HEK293 (cell line): Measurements from ENCODE around the gene FOXP4.

Source experiments
- ATF2 ChIP-seq: fragments of 450-650 bp; formaldehyde crosslinking; IDR thresholded peaks from 2 replicates; pipeline ENCODE4 v1.5.1; 2016; ENCODE audit warnings: missing biosample characterization, missing genetic modification characterization, low read depth
- GLI4 ChIP-seq: fragments of 450-650 bp; formaldehyde crosslinking; IDR thresholded peaks from 2 replicates; pipeline ENCODE4 v1.5.1; 2016; ENCODE audit warnings: missing biosample characterization, missing genetic modification characterization
- HIC1 ChIP-seq: fragments of 450-650 bp; formaldehyde crosslinking; IDR thresholded peaks from 2 replicates; pipeline ENCODE4 v1.5.1; 2016; ENCODE audit warnings: missing biosample characterization, missing genetic modification characterization
- HOXC10 ChIP-seq: sonication (generic); formaldehyde crosslinking; IDR thresholded peaks from 2 replicates; pipeline ENCODE4 v1.8.1; 2023; ENCODE audit warnings: mild to moderate bottlenecking, missing genetic modification reagents
- PRDM4 ChIP-seq: fragments of 450-650 bp; formaldehyde crosslinking; IDR thresholded peaks from 2 replicates; pipeline ENCODE4 v1.5.1; 2017; ENCODE audit warnings: missing biosample characterization, missing genetic modification characterization
- WT1 ChIP-seq: fragments of 450-650 bp; formaldehyde crosslinking; IDR thresholded peaks from 2 replicates; pipeline ENCODE4 v1.5.1; 2016; ENCODE audit warnings: missing biosample characterization, missing genetic modification characterization
- ZNF133 ChIP-seq: fragments of 450-650 bp; formaldehyde crosslinking; IDR thresholded peaks from 2 replicates; pipeline ENCODE4 v1.5.1; 2016; ENCODE audit warnings: missing biosample characterization, missing genetic modification characterization
- ZNF148 ChIP-seq: fragments of 450-650 bp; formaldehyde crosslinking; IDR thresholded peaks from 2 replicates; pipeline ENCODE4 v1.5.0; 2017; ENCODE audit warnings: missing biosample characterization, missing genetic modification characterization, borderline replicate concordance
- ZNF155 ChIP-seq: fragments of 450-650 bp; formaldehyde crosslinking; IDR thresholded peaks from 2 replicates; pipeline ENCODE4 v1.5.1; 2016; ENCODE audit warnings: missing biosample characterization, missing genetic modification characterization
- ZNF174 ChIP-seq: fragments of 450-650 bp; formaldehyde crosslinking; IDR thresholded peaks from 2 replicates; pipeline ENCODE4 v1.5.0; 2017; ENCODE audit warnings: missing biosample characterization, mild to moderate bottlenecking, missing genetic modification characterization
- ZNF175 ChIP-seq: fragments of 450-650 bp; formaldehyde crosslinking; IDR thresholded peaks from 2 replicates; pipeline ENCODE4 v1.5.1; 2016; ENCODE audit warnings: missing biosample characterization, missing genetic modification characterization
- ZNF18 ChIP-seq: fragments of 450-650 bp; formaldehyde crosslinking; IDR thresholded peaks from 2 replicates; pipeline ENCODE4 v1.5.1; 2016; ENCODE audit warnings: missing biosample characterization, missing genetic modification characterization
- ZNF248 ChIP-seq: fragments of 450-650 bp; formaldehyde crosslinking; IDR thresholded peaks from 2 replicates; pipeline ENCODE4 v1.5.1; 2017; ENCODE audit warnings: missing biosample characterization, missing genetic modification characterization
- ZNF26 ChIP-seq: fragments of 450-650 bp; formaldehyde crosslinking; IDR thresholded peaks from 2 replicates; pipeline ENCODE4 v1.5.1; 2016; ENCODE audit warnings: missing biosample characterization, missing genetic modification characterization
- ZNF433 ChIP-seq: fragments of 450-650 bp; formaldehyde crosslinking; IDR thresholded peaks from 2 replicates; pipeline ENCODE4 v1.5.1; 2016; ENCODE audit warnings: missing biosample characterization, missing genetic modification characterization, low read depth
- ZNF48 ChIP-seq: fragments of 450-650 bp; formaldehyde crosslinking; IDR thresholded peaks from 2 replicates; pipeline ENCODE4 v1.5.1; 2016; ENCODE audit warnings: missing biosample characterization, missing genetic modification characterization
- ZNF596 ChIP-seq: fragments of 450-650 bp; IDR thresholded peaks from 2 replicates; pipeline ENCODE4 v1.5.0; 2018; ENCODE audit warnings: missing biosample characterization, mild to moderate bottlenecking, missing genetic modification characterization, moderate library complexity
- ZNF600 ChIP-seq: fragments of 450-650 bp; formaldehyde crosslinking; IDR thresholded peaks from 2 replicates; pipeline ENCODE4 v1.5.1; 2016; ENCODE audit warnings: missing biosample characterization, missing genetic modification characterization
- ZNF629 ChIP-seq: fragments of 450-650 bp; formaldehyde crosslinking; IDR thresholded peaks from 2 replicates; pipeline ENCODE4 v1.5.1; 2017; ENCODE audit warnings: missing biosample characterization, missing genetic modification characterization
- ZNF660 ChIP-seq: fragments of 450-650 bp; IDR thresholded peaks from 2 replicates; pipeline ENCODE4 v1.5.1; 2018; ENCODE audit warnings: missing biosample characterization, mild to moderate bottlenecking, missing genetic modification characterization
- ZNF704 ChIP-seq: fragments of 450-650 bp; formaldehyde crosslinking; IDR thresholded peaks from 2 replicates; pipeline ENCODE4 v1.5.1; 2016; ENCODE audit warnings: missing biosample characterization, missing genetic modification characterization
- ZNF707 ChIP-seq: fragments of 450-650 bp; formaldehyde crosslinking; IDR thresholded peaks from 2 replicates; pipeline ENCODE4 v1.5.1; 2016; ENCODE audit warnings: missing biosample characterization, missing genetic modification characterization
- ZNF768 ChIP-seq: fragments of 450-650 bp; formaldehyde crosslinking; IDR thresholded peaks from 2 replicates; pipeline ENCODE4 v1.5.1; 2018; ENCODE audit warnings: missing biosample characterization, mild to moderate bottlenecking, missing genetic modification characterization
- ZSCAN18 ChIP-seq: fragments of 450-650 bp; formaldehyde crosslinking; IDR thresholded peaks from 2 replicates; pipeline ENCODE4 v1.5.1; 2016; ENCODE audit warnings: missing biosample characterization, missing genetic modification characterization
- ZSCAN23 ChIP-seq: fragments of 450-650 bp; formaldehyde crosslinking; IDR thresholded peaks from 2 replicates; pipeline ENCODE4 v1.5.1; 2016; ENCODE audit warnings: missing biosample characterization, missing genetic modification characterization

The FOXP4 gene

GRCh38 chr6:41545703-41546474, at the start of gene FOXP4 (continued):
- no peak for TF ChIP-seq ZNF433 (tag by site-specific recombination)
- no peak for TF ChIP-seq ZNF133
- TF ChIP-seq ATF2 = no peak
- TF ChIP-seq WT1 (tag by site-specific recombination) = peak; percentile 62
- TF ChIP-seq ZNF768 (tag by site-specific recombination) = no peak
- TF ChIP-seq ZSCAN23 = no peak
- TF ChIP-seq ZNF704 (tag by site-specific recombination) = no peak
- TF ChIP-seq ZNF26 (tag by site-specific recombination) = no peak
- TF ChIP-seq HIC1 (tag by site-specific recombination) = no peak
- TF ChIP-seq ZNF148 (tag by site-specific recombination) = no peak
- TF ChIP-seq ZNF707 (tag by site-specific recombination) = no peak
- no peak for TF ChIP-seq ZNF48 (tag by site-specific recombination)
- TF ChIP-seq ZNF600 (tag by site-specific recombination) = peak; percentile 76; the same call in 1 of the 2 replicates
- peak; percentile 68 for TF ChIP-seq ZNF629 (tag by site-specific recombination)
- peak; percentile 70 for TF ChIP-seq ZNF596
- TF ChIP-seq GLI4 (tag by site-specific recombination) = 0 out of 2 replicates have a peak, but pooled peaks have one; percentile 9
- TF ChIP-seq ZSCAN18 (tag by site-specific recombination) = no peak
- no peak for TF ChIP-seq ZNF155 (tag by site-specific recombination)
- peak; percentile 51; the same call in 1 of the 2 replicates for TF ChIP-seq ZNF660
- TF ChIP-seq ZNF248 = no peak
- TF ChIP-seq ZNF18 (tag by site-specific recombination) = 0 out of 2 replicates have a peak, but pooled peaks have one; percentile 19
- no peak for TF ChIP-seq ZNF174 (tag by site-specific recombination)
- no peak for TF ChIP-seq ZNF175 (tag by site-specific recombination)
- no peak for TF ChIP-seq HOXC10 (CRISPR knock-in tag)
- peak; percentile 49 for TF ChIP-seq PRDM4 (tag by site-specific recombination)
